Sigmoid colon (tissue), 7 donors: ENCODE data around the gene FBXO3. TPM values are rescaled to one million over a fixed set of nuclear protein-coding genes. Genes with fewer than 3 reads are reported as not detected.
"Not testable (repeated sequence)": the region's sequence is repeated elsewhere in the genome, so short reads cannot be mapped to it uniquely, and the experiment has no call there.

Source experiments
- DNase-seq: peaks from one replicate; pipeline ENCODE4 v3.0.0-alpha.2; 2019
- H3K27ac ChIP-seq, 4 donors: fragments of 200-600 bp; sonication (generic); one replicate each; pipeline ENCODE4 v1.5.1; 2016 to 2019; ENCODE audit warnings: mild to moderate bottlenecking in 1 of 4
- H3K27me3 ChIP-seq, 3 donors: fragments of 200-600 bp; sonication (generic); one replicate each; pipeline ENCODE4 v1.5.1; 2019; ENCODE audit warnings: mild to moderate bottlenecking in 1 of 3
- H3K36me3 ChIP-seq, 4 donors: fragments of 200-600 bp; sonication (generic); one replicate each; pipeline ENCODE4 v1.5.1; 2016 to 2019
- H3K4me1 ChIP-seq, 4 donors: fragments of 200-600 bp; sonication (generic); one replicate each; pipeline ENCODE4 v1.5.1; 2017 to 2019
- H3K4me3 ChIP-seq, 4 donors: fragments of 200-600 bp; sonication (generic); one replicate each; pipeline ENCODE4 v1.5.1; 2017 to 2019; ENCODE audit warnings: mild to moderate bottlenecking in 2 of 4, moderate library complexity in 1 of 4
- H3K9me3 ChIP-seq, 4 donors: fragments of 200-600 bp in 3 of 4; sonication (generic) in 3 of 4; one replicate each; pipeline versions ENCODE4 v1.5.1 to v1.6.1; 2013 to 2019
- EP300 ChIP-seq, 4 donors: sonication (generic); formaldehyde crosslinking; IDR thresholded peaks; one replicate each; pipeline ENCODE4 v1.6.1; 2017; ENCODE audit warnings: antibody characterized with exemption in 4 of 4
- POLR2A ChIP-seq, 2 donors: fragments of 450-650 bp; IDR thresholded peaks; one replicate each; pipeline ENCODE4 v1.6.1; 2016; ENCODE audit warnings: antibody characterized with exemption in 2 of 2, mild to moderate bottlenecking in 2 of 2, moderate library complexity in 2 of 2
- POLR2AphosphoS5 ChIP-seq, 4 donors: sonication (generic); formaldehyde crosslinking; IDR thresholded peaks; one replicate each; pipeline ENCODE4 v1.6.1; 2017; ENCODE audit warnings: antibody characterized with exemption in 4 of 4
- WGBS, 2 donors: extraction: QIAGEN DNeasy Blood & Tissue Kit; methylation state at CpG; one replicate each; pipeline ENCODE4 v1.1.7; 2013; 5-methylcytosine and 5-hydroxymethylcytosine counted together
- intact Hi-C: fragments of 100-400 bp; cut with DNase I; formaldehyde crosslinking; loops from one replicate; pipeline ENCODE4 v1.15.1; 2023
- polyA plus RNA-seq, 3 donors: library from polyadenylated mRNA; stranded (reverse); fragments of 200-250 nt; gene quantifications; one replicate each; pipeline ENCODE4 v1.2.3, GENCODE V29; 2013
- total RNA-seq, 4 donors: library from RNA; depleted of rRNA; stranded (reverse); fragments of >200 nt; gene quantifications; one replicate each; pipeline ENCODE4 v1.1.0, GENCODE V29; 2016
- TF ChIP-seq, protein P1 (sequence below), 4 experiments: fragments of 450-650 bp in 3 of 4; fragments of 200-600 bp in 1 of 4; IDR thresholded peaks; one replicate each; pipeline ENCODE4 v1.5.1; 2016 to 2019; ENCODE audit warnings: antibody characterized with exemption in 4 of 4, mild to moderate bottlenecking in 3 of 4, moderate library complexity in 2 of 4
- donor health status: healthy with polysubstance abuse.
- donor health status: Bipolar disorder and iron deficiency.
- donor health status: healthy.

The FBXO3 gene
- total and polyA plus RNA-seq, 7 donors: 20.2 to 53.5 (median 36.8) TPM

DNA sequence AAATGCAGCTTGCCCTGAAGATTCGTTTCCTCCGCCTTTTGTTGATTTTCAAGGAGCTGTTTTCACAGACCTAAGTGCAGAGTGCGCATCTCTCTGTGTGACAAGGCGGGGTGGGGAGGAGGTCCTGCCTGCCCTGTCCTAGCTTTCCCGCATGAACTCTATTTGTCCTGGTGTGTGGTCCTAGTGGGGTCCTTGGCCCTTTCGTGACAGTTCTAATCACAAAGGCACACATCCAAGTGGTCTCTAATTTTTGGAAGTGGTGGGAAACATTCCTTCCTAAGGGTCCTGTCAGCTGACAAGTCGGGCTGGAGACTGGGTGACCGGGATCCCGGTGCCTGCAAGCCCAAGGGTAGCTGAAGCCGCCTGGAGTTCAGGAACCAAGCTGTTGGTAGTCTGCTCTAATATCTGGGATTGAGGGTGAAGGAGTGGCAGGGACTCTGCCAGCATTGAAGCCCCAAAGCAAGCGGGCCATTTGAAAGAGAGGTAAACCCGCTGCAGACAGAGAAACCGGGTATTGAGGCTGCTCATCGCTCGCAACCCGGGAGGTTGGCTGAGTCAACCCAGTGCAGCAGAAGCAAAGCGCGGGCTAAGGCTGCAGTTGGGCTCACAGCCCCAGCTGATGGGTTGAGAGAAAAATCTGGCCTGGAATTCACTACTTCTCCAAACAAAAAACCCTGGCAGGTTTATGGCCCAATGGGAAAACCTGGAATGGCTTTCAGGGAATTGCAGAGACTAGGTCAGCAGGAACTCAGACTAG, 28.1 kb upstream of the FBXO3 start:
- peaks cover 0 to 13% (median 11%) of the 10 kb centered on the region in 4 donors for H3K4me1 ChIP-seq
- DNase-seq: peak; percentile 74
- 2 to 4% methylated on average over 18 of the region's 18 CpGs for WGBS, 2 donors

DNA sequence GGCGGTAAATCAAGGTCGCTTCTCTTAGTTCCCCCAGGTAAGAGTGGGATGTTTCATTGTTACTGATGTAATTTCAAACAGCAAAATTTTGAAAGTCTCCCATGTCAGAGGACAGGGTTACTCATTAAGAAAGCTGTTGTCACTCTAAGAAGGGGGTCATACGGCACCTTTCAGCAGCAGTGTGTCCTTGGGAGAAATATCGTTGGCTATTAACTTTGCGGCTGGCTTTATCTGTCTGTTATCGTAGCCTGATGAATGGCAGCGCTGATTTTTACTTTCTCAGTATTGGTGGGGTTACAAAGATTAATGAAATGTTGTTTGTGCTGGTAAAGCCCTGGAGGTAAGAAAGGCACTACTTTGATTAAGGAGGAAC, 27.5 kb upstream of the FBXO3 start:
- H3K36me3 ChIP-seq: no peaks in the 10 kb centered on the region
- no peaks in the 10 kb centered on the region for H3K9me3 ChIP-seq
- peak overlapping the region in 1 of 4 donors; percentile 37 for H3K4me3 ChIP-seq
- DNase-seq: no peak
- intact Hi-C loops: no loop called here
- TF ChIP-seq, protein P1, sequence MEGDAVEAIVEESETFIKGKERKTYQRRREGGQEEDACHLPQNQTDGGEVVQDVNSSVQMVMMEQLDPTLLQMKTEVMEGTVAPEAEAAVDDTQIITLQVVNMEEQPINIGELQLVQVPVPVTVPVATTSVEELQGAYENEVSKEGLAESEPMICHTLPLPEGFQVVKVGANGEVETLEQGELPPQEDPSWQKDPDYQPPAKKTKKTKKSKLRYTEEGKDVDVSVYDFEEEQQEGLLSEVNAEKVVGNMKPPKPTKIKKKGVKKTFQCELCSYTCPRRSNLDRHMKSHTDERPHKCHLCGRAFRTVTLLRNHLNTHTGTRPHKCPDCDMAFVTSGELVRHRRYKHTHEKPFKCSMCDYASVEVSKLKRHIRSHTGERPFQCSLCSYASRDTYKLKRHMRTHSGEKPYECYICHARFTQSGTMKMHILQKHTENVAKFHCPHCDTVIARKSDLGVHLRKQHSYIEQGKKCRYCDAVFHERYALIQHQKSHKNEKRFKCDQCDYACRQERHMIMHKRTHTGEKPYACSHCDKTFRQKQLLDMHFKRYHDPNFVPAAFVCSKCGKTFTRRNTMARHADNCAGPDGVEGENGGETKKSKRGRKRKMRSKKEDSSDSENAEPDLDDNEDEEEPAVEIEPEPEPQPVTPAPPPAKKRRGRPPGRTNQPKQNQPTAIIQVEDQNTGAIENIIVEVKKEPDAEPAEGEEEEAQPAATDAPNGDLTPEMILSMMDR (IDR thresholded peaks at IDR 0.05): no peak
- TF ChIP-seq POLR2A (IDR thresholded peaks at IDR 0.05): no peak
- TF ChIP-seq EP300 (IDR thresholded peaks at IDR 0.05): no peak
- no peak for TF ChIP-seq POLR2AphosphoS5 (IDR thresholded peaks at IDR 0.05)
- H3K4me1 ChIP-seq: peaks cover 0 to 13% (median 11%) of the 10 kb centered on the region in 4 donors
- H3K27ac ChIP-seq: no peak overlapping the region
- 9 to 34% methylated on average over 7 of the region's 7 CpGs for WGBS, 2 donors
- H3K27me3 ChIP-seq: peaks cover 0 to 40% (median 5%) of the 10 kb centered on the region in 3 donors

More for the DNA sequence above, 28.1 kb upstream of the FBXO3 start:
- Histone ChIP-seq H3K9me3 (no peaks in the 10 kb centered on the region), H3K36me3 (no peaks in the 10 kb centered on the region), H3K27me3 (peaks cover 0 to 40% (median 3%) of the 10 kb centered on the region in 3 donors), H3K27ac (no peak overlapping the region), H3K4me3 (peak overlapping the region in 3 of 4 donors; percentile 16 to 37 (median 37))
- intact Hi-C loops: no loop called here
- TF ChIP-seq POLR2AphosphoS5 (IDR thresholded peaks at IDR 0.05): peak in 2 of 4 donors; percentile 4 to 12
- TF ChIP-seq EP300 (IDR thresholded peaks at IDR 0.05): no peak
- TF ChIP-seq, protein P1 (IDR thresholded peaks at IDR 0.05): no peak
- TF ChIP-seq POLR2A (IDR thresholded peaks at IDR 0.05): no peak

DNA sequence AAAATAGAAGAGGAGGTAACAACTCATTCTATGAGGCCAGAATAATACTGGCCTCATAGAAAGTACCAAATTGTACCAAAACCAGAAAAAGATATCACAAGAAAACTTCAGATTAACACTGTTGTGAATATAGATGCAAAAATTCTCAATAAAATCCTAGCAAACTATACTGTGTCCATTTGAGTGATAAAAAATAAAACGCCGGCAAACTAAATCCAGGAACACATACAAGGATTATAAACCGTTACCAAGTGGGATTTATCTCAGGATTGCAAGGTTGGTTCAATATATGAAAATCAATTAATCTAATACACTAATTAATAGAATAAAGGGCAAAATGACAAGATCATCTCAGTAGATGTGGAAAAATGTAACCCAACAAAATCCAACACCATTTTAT, 23.6 kb upstream of the FBXO3 start:
- TF ChIP-seq EP300 (IDR thresholded peaks at IDR 0.05): no peak
- no peak for TF ChIP-seq POLR2AphosphoS5 (IDR thresholded peaks at IDR 0.05)
- TF ChIP-seq, protein P1 (IDR thresholded peaks at IDR 0.05): no peak
- TF ChIP-seq POLR2A (IDR thresholded peaks at IDR 0.05): no peak
- intact Hi-C loops: no loop called here
- no peak for DNase-seq
- H3K4me1 ChIP-seq: peaks cover 0 to 13% (median 10%) of the 10 kb centered on the region in 4 donors
- no peak overlapping the region for H3K4me3 ChIP-seq
- H3K9me3 ChIP-seq: no peaks in the 10 kb centered on the region
- H3K27ac ChIP-seq: no peak overlapping the region
- no peaks in the 10 kb centered on the region for H3K36me3 ChIP-seq
- H3K27me3 ChIP-seq: peaks cover 0 to 57% (median 8%) of the 10 kb centered on the region in 3 donors
- 92 to 94% methylated on average over 3 of the region's 3 CpGs for WGBS, 2 donors

DNA sequence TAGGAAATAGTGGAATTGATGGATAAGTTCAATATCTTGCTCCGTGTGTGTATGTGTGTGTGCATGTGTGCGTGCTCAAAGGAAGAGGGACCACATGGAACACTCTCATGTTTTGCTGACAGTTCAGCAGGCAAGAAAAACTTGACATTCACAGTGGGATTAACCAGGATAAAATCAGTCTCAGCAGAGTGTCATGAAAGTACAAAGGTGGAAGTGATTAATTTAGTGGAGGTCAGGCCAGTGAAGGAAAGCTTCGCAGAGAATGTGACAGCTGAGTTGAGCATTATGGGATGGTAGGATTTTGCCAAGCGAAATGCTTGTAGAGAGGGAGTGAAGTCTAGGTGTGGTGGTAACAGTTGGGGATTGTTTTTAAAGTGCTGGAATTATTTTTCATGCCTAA, 15.7 kb upstream of the FBXO3 start:
- Histone ChIP-seq H3K36me3 (no peaks in the 10 kb centered on the region), H3K27me3 (peaks cover 0 to 10% (median 0%) of the 10 kb centered on the region in 3 donors), H3K27ac (no peak overlapping the region), H3K4me3 (no peak overlapping the region), H3K9me3 (no peaks in the 10 kb centered on the region), H3K4me1 (no peaks in the 10 kb centered on the region)
- intact Hi-C loops: no loop called here
- 49 to 69% methylated on average over 4 of the region's 4 CpGs for WGBS, 2 donors
- DNase-seq: no peak
- TF ChIP-seq POLR2A (IDR thresholded peaks at IDR 0.05): no peak
- TF ChIP-seq, protein P1 (IDR thresholded peaks at IDR 0.05): no peak
- no peak for TF ChIP-seq EP300 (IDR thresholded peaks at IDR 0.05)
- TF ChIP-seq POLR2AphosphoS5 (IDR thresholded peaks at IDR 0.05): no peak

DNA sequence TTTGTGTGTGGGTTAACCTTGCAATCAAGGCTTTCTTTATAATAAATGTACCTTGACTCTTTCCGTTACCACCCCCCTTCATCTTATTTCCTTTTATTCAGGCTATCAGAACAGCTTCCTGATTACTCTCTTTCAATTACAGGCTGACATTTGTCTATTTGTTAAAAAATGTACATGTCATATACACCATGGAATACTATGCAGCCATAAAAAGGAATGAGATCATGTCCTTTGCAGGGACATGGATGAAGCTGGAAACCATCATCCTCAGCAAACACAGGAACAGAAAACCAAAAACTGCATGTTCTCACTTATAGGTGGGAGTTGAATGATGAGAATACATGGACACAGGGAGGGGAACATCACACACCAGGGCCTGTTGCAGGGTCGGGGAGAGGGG, 13.8 kb upstream of the FBXO3 start:
- WGBS, 2 donors: 79 to 88% methylated on average over 2 of the region's 2 CpGs
- H3K4me1 ChIP-seq, H3K27ac ChIP-seq, H3K4me3 ChIP-seq, H3K36me3 ChIP-seq, DNase-seq, H3K27me3 ChIP-seq, H3K9me3 ChIP-seq, intact Hi-C loops: not testable (repeated sequence)
